Endothelial cell of umbilical vein (primary cell): ENCODE results near the gene ALDH1A2.

Experiments used
- EZH2 ChIP-seq: IDR thresholded peaks from 2 replicates; pipeline ENCODE4 v1.6.1; 2012; ENCODE audit warnings: borderline replicate concordance, low read depth, mild to moderate bottlenecking, moderate library complexity, low read length, inconsistent platforms; ENCODE audit not compliant: severe bottlenecking
- TF ChIP-seq, protein P1 (sequence below), 2 donors: IDR thresholded peaks; 1 replicate in 1 of 2; 2 replicates in 1 of 2; pipeline ENCODE4 v1.5.1; 2011; ENCODE audit warnings: low read length in 2 of 2, mild to moderate bottlenecking in 2 of 2, moderate library complexity in 2 of 2, control low read depth in 1 of 2, inconsistent platforms in 1 of 2, low read depth in 1 of 2; ENCODE audit not compliant: insufficient read depth in 1 of 2; ENCODE audit errors: extremely low read depth in 1 of 2

DNA sequence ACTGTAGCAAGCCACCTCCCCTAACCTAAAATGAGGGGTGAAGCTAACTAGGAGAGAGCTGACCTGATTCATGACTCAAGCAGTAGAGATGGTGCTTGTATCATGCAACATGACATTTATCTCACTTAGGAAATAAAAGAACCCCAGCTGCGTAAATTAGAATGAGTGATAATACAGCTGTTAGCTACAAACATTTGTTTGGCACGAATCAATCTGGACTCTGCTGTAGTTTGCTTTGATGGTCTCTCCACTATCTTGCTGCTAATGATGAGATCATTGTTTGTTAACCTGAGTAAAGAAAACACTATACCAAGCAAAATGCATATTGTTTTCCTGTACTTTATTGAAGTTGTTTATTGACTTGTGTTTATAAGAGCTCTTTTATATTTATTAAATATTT, 92.6 kb downstream of the ALDH1A2 start:
- TF ChIP-seq, protein P1, sequence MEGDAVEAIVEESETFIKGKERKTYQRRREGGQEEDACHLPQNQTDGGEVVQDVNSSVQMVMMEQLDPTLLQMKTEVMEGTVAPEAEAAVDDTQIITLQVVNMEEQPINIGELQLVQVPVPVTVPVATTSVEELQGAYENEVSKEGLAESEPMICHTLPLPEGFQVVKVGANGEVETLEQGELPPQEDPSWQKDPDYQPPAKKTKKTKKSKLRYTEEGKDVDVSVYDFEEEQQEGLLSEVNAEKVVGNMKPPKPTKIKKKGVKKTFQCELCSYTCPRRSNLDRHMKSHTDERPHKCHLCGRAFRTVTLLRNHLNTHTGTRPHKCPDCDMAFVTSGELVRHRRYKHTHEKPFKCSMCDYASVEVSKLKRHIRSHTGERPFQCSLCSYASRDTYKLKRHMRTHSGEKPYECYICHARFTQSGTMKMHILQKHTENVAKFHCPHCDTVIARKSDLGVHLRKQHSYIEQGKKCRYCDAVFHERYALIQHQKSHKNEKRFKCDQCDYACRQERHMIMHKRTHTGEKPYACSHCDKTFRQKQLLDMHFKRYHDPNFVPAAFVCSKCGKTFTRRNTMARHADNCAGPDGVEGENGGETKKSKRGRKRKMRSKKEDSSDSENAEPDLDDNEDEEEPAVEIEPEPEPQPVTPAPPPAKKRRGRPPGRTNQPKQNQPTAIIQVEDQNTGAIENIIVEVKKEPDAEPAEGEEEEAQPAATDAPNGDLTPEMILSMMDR (IDR thresholded peaks at IDR 0.05; ENCODE audit: extremely low read depth in 1 of 2, insufficient read depth in 1 of 2, low read depth in 1 of 2, low read length in 2 of 2), result no peak
- TF ChIP-seq EZH2, result no peak
